Esophagus muscularis mucosa (tissue), 4 donors: Measurements from ENCODE around the gene MAX. TPM values are rescaled to one million over a fixed set of nuclear protein-coding genes. Genes with fewer than 3 reads are reported as not detected.

Source experiments
- DNase-seq: peaks from one replicate; pipeline ENCODE4 v3.0.0-alpha.2; 2017; ENCODE audit errors: extremely low spot score
- H3K27ac ChIP-seq, 4 donors: fragments of 200-600 bp; sonication (generic); replicated peaks in 1 of 4; 1 replicate in 3 of 4; 2 replicates in 1 of 4; pipeline ENCODE4 v1.5.1; 2016 to 2019; ENCODE audit warnings: mild to moderate bottlenecking in 1 of 4
- H3K27me3 ChIP-seq, 4 donors: fragments of 200-600 bp; sonication (generic); one replicate each; pipeline versions ENCODE4 v1.5.1 to v1.6.0; 2016 to 2019
- H3K36me3 ChIP-seq, 4 donors: fragments of 200-600 bp; sonication (generic); one replicate each; pipeline ENCODE4 v1.5.1; 2016 to 2019
- H3K4me1 ChIP-seq, 4 donors: fragments of 200-600 bp; sonication (generic); one replicate each; pipeline ENCODE4 v1.5.1; 2016 to 2019
- H3K4me3 ChIP-seq, 4 donors: fragments of 200-600 bp; sonication (generic); 1 replicate in 2 of 4; 2 replicates in 2 of 4; pipeline ENCODE4 v1.5.1; 2016 to 2019; ENCODE audit warnings: mild to moderate bottlenecking in 4 of 4, moderate library complexity in 1 of 4
- H3K9me3 ChIP-seq, 4 donors: fragments of 200-600 bp; sonication (generic); 1 replicate in 3 of 4; 2 replicates in 1 of 4; pipeline ENCODE4 v1.5.1; 2016 to 2019
- CTCF ChIP-seq, 3 experiments: fragments of 200-600 bp in 2 of 3; fragments of 450-650 bp in 1 of 3; sonication (generic) in 2 of 3; IDR thresholded peaks; one replicate each; pipeline ENCODE4 v1.5.1; 2017 to 2019; ENCODE audit warnings: antibody characterized with exemption in 3 of 3, mild to moderate bottlenecking in 2 of 3, moderate library complexity in 1 of 3
- EP300 ChIP-seq: sonication (generic); formaldehyde crosslinking; IDR thresholded peaks from one replicate; pipeline ENCODE4 v1.6.1; 2017; ENCODE audit warnings: antibody characterized with exemption
- POLR2A ChIP-seq: fragments of 450-650 bp; IDR thresholded peaks from one replicate; pipeline ENCODE4 v1.6.1; 2017; ENCODE audit warnings: antibody characterized with exemption, moderate library complexity, mild to moderate bottlenecking, low read depth
- POLR2AphosphoS5 ChIP-seq, 2 donors: sonication (generic); formaldehyde crosslinking; IDR thresholded peaks; one replicate each; pipeline ENCODE4 v1.6.1; 2017; ENCODE audit warnings: antibody characterized with exemption in 2 of 2
- WGBS: methylation state at CpG from one replicate; pipeline ENCODE4 v1.1.5; 2018; 5-methylcytosine and 5-hydroxymethylcytosine counted together
- intact Hi-C: fragments of 100-400 bp; cut with DNase I; formaldehyde crosslinking; loops from one replicate; pipeline ENCODE4 v1.15.1; 2023
- total RNA-seq, 4 donors: library from RNA; depleted of rRNA; stranded (reverse); fragments of >200 nt; gene quantifications; one replicate each; pipeline versions ENCODE4 v1.1.0 to v1.2.1, GENCODE V29; 2016

The MAX gene
- total RNA-seq, 4 donors from 2014 or later: 69.3 to 88.0 (median 77.4) TPM

DNA sequence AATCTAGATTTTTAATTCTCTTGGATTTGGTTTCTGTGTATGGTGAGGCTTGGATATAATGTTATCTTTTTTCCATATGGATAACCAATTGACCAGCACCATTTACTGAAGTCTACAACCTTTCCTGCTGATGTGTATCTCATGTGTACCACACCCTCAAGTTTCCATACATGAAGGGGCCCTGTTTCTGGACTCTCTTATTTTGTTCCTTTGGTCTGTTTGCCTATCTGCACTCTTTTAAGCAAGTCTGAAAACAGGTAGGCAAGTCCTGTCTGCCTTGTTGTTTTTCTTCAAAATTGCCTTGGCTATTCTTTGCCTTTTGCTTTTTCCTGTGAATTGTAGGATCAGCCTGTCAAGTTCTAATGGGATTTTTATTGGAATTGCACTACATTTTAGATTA, 44.6 kb downstream of the MAX start:
- intact Hi-C loops: no loop called here
- Histone ChIP-seq H3K4me1 (no peaks in the 10 kb centered on the region), H3K4me3 (no peak overlapping the region), H3K27ac (no peak overlapping the region), H3K9me3 (no peaks in the 10 kb centered on the region), H3K36me3 (peaks cover 23 to 75% (median 42%) of the 10 kb centered on the region in 4 donors), H3K27me3 (no peaks in the 10 kb centered on the region)
- no peak for TF ChIP-seq EP300
- TF ChIP-seq POLR2A: no peak
- no peak for TF ChIP-seq POLR2AphosphoS5 (IDR thresholded peaks at IDR 0.05)
- TF ChIP-seq CTCF (IDR thresholded peaks at IDR 0.05): no peak
- DNase-seq: no peak

GRCh38 chr14:65054471-65055085, 47.7 kb downstream of the MAX start:
- WGBS: 83% methylated on average over 19 of the region's 23 CpGs

GRCh38 chr14:65053466-65053865, 48.9 kb downstream of the MAX start:
- no peaks in the 10 kb centered on the region for H3K9me3 ChIP-seq
- intact Hi-C loops: no loop called here
- H3K27ac ChIP-seq: no peak overlapping the region
- no peak overlapping the region for H3K4me3 ChIP-seq
- DNase-seq: no peak
- no peak for TF ChIP-seq POLR2A
- no peak for TF ChIP-seq EP300
- no peak for TF ChIP-seq CTCF (IDR thresholded peaks at IDR 0.05)
- no peak for TF ChIP-seq POLR2AphosphoS5 (IDR thresholded peaks at IDR 0.05)
- H3K4me1 ChIP-seq: peaks cover 0 to 1% (median 0%) of the 10 kb centered on the region in 4 donors
- peaks cover 6 to 54% (median 22%) of the 10 kb centered on the region in 4 donors for H3K36me3 ChIP-seq
- WGBS: 93% methylated on average over 3 of the region's 3 CpGs
- H3K27me3 ChIP-seq: no peaks in the 10 kb centered on the region

More at GRCh38 chr14:65054471-65055085, 47.7 kb downstream of the MAX start:
- H3K9me3 ChIP-seq: no peaks in the 10 kb centered on the region
- TF ChIP-seq POLR2AphosphoS5 (IDR thresholded peaks at IDR 0.05) (no peak), EP300 (no peak), POLR2A (no peak), CTCF (IDR thresholded peaks at IDR 0.05) (no peak)
- intact Hi-C loops: no loop called here
- H3K4me3 ChIP-seq: no peak overlapping the region
- H3K4me1 ChIP-seq: no peaks in the 10 kb centered on the region
- H3K36me3 ChIP-seq: peaks cover 6 to 56% (median 24%) of the 10 kb centered on the region in 4 donors
- H3K27me3 ChIP-seq: no peaks in the 10 kb centered on the region
- DNase-seq: no peak
- H3K27ac ChIP-seq: no peak overlapping the region

DNA sequence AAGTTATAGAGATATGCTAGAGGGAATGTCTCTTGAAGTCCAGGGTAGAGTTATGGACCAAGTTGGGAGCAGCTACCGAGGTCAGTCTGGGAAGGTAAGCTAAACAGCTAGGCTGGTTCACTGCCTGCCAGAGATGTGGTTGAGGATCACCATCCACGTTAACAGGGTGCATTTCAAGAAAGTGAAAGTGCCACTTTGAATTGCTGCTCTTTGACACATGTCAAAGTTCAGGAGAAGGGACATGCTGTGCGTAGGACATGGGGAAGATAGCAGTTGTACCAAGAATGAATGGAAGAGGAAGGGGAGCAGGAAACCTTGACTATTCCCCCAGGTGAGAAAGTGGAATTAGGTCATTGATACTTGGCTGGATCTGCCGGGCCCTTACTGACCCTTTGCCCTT, 49.5 kb downstream of the MAX start:
- H3K36me3 ChIP-seq: peaks cover 6 to 54% (median 22%) of the 10 kb centered on the region in 4 donors
- TF ChIP-seq CTCF (IDR thresholded peaks at IDR 0.05): no peak
- TF ChIP-seq POLR2A: no peak
- TF ChIP-seq EP300: no peak
- TF ChIP-seq POLR2AphosphoS5 (IDR thresholded peaks at IDR 0.05): no peak
- H3K4me3 ChIP-seq: no peak overlapping the region
- H3K27ac ChIP-seq: no peak overlapping the region
- no peaks in the 10 kb centered on the region for H3K27me3 ChIP-seq
- peaks cover under 1 to 7% (median 4%) of the 10 kb centered on the region in 4 donors for H3K4me1 ChIP-seq
- no peak for DNase-seq
- H3K9me3 ChIP-seq: no peaks in the 10 kb centered on the region
- 75% methylated on average over 4 of the region's 4 CpGs for WGBS
- intact Hi-C loops: no loop called here

- Histone ChIP-seq H3K36me3 (peaks cover 19 to 50% (median 32%) of the 10 kb centered on the region in 4 donors), H3K4me3 (no peak overlapping the region), H3K4me1 (peaks cover 4 to 12% (median 10%) of the 10 kb centered on the region in 4 donors), H3K27me3 (no peaks in the 10 kb centered on the region), H3K9me3 (no peaks in the 10 kb centered on the region), H3K27ac (no peak overlapping the region)
- WGBS: 84% methylated on average over 4 of the region's 4 CpGs
- no peak for TF ChIP-seq POLR2A
- TF ChIP-seq CTCF (IDR thresholded peaks at IDR 0.05): no peak
- no peak for TF ChIP-seq EP300
- TF ChIP-seq POLR2AphosphoS5 (IDR thresholded peaks at IDR 0.05): no peak
- no peak for DNase-seq
- intact Hi-C loops: no loop called here
Measured at GRCh38 chr14:65045709-65046108, 56.6 kb downstream of the MAX start.
